ENCODE results near the gene TNFRSF4. TPM values are rescaled to one million over a fixed set of nuclear protein-coding genes. Genes with fewer than 3 reads are reported as not detected.
A peak's percentile ranks its signal among the peaks of the same experiment; 100 is the strongest.

Gene TNFRSF4
- total and polyA plus RNA-seq, 2 of the 13 experiments (the other 11 are each of a cell fraction or from before 2014, with no cell fraction given): not detected

DNA sequence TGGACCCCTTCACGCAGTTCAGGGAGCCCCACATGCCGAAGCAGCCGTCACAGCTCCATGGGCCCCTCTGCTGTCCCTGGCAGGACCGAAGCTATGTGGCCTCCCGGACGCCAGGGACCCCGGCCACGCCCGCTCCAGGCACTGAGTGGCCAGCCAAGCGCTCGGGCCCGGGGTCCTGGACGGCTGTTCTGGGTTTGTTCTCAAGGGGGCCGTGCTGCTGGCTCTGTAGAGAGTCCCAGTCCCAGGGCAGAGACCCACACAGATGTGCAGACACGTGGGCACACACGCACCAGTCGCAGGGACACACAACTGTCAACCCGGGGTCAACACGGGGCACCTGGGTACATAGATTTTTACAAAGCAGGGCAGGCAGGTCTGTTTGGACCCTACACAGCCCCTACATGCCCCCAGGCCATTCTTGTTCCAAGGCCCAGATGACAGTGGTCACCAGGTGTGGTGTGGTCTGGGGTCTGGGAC is 24.8 kb upstream of the TNFRSF4 start (continued):
- TF ChIP-seq, protein P1, sequence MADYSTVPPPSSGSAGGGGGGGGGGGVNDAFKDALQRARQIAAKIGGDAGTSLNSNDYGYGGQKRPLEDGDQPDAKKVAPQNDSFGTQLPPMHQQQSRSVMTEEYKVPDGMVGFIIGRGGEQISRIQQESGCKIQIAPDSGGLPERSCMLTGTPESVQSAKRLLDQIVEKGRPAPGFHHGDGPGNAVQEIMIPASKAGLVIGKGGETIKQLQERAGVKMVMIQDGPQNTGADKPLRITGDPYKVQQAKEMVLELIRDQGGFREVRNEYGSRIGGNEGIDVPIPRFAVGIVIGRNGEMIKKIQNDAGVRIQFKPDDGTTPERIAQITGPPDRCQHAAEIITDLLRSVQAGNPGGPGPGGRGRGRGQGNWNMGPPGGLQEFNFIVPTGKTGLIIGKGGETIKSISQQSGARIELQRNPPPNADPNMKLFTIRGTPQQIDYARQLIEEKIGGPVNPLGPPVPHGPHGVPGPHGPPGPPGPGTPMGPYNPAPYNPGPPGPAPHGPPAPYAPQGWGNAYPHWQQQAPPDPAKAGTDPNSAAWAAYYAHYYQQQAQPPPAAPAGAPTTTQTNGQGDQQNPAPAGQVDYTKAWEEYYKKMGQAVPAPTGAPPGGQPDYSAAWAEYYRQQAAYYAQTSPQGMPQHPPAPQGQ (CRISPR knock-in tag; IDR thresholded peaks at IDR 0.05; ENCODE audit: borderline replicate concordance): 0 out of 2 replicates have a peak, but pooled peaks have one; percentile 18
- TF ChIP-seq, protein P2, sequence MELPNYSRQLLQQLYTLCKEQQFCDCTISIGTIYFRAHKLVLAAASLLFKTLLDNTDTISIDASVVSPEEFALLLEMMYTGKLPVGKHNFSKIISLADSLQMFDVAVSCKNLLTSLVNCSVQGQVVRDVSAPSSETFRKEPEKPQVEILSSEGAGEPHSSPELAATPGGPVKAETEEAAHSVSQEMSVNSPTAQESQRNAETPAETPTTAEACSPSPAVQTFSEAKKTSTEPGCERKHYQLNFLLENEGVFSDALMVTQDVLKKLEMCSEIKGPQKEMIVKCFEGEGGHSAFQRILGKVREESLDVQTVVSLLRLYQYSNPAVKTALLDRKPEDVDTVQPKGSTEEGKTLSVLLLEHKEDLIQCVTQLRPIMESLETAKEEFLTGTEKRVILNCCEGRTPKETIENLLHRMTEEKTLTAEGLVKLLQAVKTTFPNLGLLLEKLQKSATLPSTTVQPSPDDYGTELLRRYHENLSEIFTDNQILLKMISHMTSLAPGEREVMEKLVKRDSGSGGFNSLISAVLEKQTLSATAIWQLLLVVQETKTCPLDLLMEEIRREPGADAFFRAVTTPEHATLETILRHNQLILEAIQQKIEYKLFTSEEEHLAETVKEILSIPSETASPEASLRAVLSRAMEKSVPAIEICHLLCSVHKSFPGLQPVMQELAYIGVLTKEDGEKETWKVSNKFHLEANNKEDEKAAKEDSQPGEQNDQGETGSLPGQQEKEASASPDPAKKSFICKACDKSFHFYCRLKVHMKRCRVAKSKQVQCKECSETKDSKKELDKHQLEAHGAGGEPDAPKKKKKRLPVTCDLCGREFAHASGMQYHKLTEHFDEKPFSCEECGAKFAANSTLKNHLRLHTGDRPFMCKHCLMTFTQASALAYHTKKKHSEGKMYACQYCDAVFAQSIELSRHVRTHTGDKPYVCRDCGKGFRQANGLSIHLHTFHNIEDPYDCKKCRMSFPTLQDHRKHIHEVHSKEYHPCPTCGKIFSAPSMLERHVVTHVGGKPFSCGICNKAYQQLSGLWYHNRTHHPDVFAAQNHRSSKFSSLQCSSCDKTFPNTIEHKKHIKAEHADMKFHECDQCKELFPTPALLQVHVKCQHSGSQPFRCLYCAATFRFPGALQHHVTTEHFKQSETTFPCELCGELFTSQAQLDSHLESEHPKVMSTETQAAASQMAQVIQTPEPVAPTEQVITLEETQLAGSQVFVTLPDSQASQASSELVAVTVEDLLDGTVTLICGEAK (IDR thresholded peaks at IDR 0.05): no peak
- TF ChIP-seq, protein P2 (CRISPR knock-in tag; IDR thresholded peaks at IDR 0.05): no peak
- TF ChIP-seq MATR3 (CRISPR knock-in tag; IDR thresholded peaks at IDR 0.05): no peak
- no peak for TF ChIP-seq EEA1 (CRISPR knock-in tag; IDR thresholded peaks at IDR 0.05; ENCODE audit: borderline replicate concordance)
- 0 out of 2 replicates have a peak, but pooled peaks have one; percentile 3 for TF ChIP-seq GLI4 (CRISPR knock-in tag; IDR thresholded peaks at IDR 0.05; ENCODE audit: borderline replicate concordance)
- no peak for TF ChIP-seq ZFP90 (CRISPR knock-in tag; IDR thresholded peaks at IDR 0.05; ENCODE audit: borderline replicate concordance)
- 0 out of 2 replicates have a peak, but pooled peaks have one; percentile 6 for TF ChIP-seq ZNF891 (CRISPR knock-in tag; IDR thresholded peaks at IDR 0.05)
- TF ChIP-seq ARHGAP35 (CRISPR knock-in tag; IDR thresholded peaks at IDR 0.05; ENCODE audit: borderline replicate concordance): 0 out of 2 replicates have a peak, but pooled peaks have one; percentile 11
- TF ChIP-seq ISX (CRISPR knock-in tag; conservative IDR thresholded peaks at IDR 0.05): no peak
- no peak for TF ChIP-seq SAFB2 (CRISPR knock-in tag; IDR thresholded peaks at IDR 0.05; ENCODE audit: borderline replicate concordance, low read depth)
- TF ChIP-seq DPF2 (CRISPR knock-in tag; IDR thresholded peaks at IDR 0.05; ENCODE audit: borderline replicate concordance, low read depth): 0 out of 2 replicates have a peak, but pooled peaks have one; percentile 16
- TF ChIP-seq, protein P3, sequence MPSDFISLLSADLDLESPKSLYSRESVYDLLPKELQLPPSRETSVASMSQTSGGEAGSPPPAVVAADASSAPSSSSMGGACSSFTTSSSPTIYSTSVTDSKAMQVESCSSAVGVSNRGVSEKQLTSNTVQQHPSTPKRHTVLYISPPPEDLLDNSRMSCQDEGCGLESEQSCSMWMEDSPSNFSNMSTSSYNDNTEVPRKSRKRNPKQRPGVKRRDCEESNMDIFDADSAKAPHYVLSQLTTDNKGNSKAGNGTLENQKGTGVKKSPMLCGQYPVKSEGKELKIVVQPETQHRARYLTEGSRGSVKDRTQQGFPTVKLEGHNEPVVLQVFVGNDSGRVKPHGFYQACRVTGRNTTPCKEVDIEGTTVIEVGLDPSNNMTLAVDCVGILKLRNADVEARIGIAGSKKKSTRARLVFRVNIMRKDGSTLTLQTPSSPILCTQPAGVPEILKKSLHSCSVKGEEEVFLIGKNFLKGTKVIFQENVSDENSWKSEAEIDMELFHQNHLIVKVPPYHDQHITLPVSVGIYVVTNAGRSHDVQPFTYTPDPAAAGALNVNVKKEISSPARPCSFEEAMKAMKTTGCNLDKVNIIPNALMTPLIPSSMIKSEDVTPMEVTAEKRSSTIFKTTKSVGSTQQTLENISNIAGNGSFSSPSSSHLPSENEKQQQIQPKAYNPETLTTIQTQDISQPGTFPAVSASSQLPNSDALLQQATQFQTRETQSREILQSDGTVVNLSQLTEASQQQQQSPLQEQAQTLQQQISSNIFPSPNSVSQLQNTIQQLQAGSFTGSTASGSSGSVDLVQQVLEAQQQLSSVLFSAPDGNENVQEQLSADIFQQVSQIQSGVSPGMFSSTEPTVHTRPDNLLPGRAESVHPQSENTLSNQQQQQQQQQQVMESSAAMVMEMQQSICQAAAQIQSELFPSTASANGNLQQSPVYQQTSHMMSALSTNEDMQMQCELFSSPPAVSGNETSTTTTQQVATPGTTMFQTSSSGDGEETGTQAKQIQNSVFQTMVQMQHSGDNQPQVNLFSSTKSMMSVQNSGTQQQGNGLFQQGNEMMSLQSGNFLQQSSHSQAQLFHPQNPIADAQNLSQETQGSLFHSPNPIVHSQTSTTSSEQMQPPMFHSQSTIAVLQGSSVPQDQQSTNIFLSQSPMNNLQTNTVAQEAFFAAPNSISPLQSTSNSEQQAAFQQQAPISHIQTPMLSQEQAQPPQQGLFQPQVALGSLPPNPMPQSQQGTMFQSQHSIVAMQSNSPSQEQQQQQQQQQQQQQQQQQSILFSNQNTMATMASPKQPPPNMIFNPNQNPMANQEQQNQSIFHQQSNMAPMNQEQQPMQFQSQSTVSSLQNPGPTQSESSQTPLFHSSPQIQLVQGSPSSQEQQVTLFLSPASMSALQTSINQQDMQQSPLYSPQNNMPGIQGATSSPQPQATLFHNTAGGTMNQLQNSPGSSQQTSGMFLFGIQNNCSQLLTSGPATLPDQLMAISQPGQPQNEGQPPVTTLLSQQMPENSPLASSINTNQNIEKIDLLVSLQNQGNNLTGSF (CRISPR knock-in tag; IDR thresholded peaks at IDR 0.05): no peak
